ENCODE results near the gene PXK.

The PXK gene

GRCh38 chr3:58464866-58465265 is 132.2 kb downstream of the PXK start:
- Histone ChIP-seq H3K36me3 (ENCODE audit: insufficient read depth, low read length) (no peaks in the 10 kb centered on the region), H3K79me2 (ENCODE audit: insufficient read depth, low read length) (no peaks in the 10 kb centered on the region), H3K9ac (ENCODE audit: low read depth, low read length, poor library complexity, severe bottlenecking) (no peak overlapping the region), H3K9me2 (replicated peaks; ENCODE audit: low read depth, low read length) (no peaks in the 10 kb centered on the region), H3K4me3 (ENCODE audit: low read length, poor library complexity, severe bottlenecking) (no peak overlapping the region), H2AFZ (ENCODE audit: low read length) (no peak overlapping the region), H3K27me3 (ENCODE audit: insufficient read depth, low read length, poor library complexity, severe bottlenecking) (no peaks in the 10 kb centered on the region), H4K20me1 (ENCODE audit: insufficient read depth, low read length, poor library complexity, severe bottlenecking) (no peaks in the 10 kb centered on the region), H3K4me2 (ENCODE audit: low read depth, low read length, poor library complexity, severe bottlenecking) (no peak overlapping the region), H3K4me1 (ENCODE audit: insufficient read depth, low read length, poor library complexity, severe bottlenecking) (no peaks in the 10 kb centered on the region), H3K9me3 (ENCODE audit: insufficient read depth, low read depth, low read length) (no peaks in the 10 kb centered on the region), H3F3A (ENCODE audit: low read depth) (no peaks in the 10 kb centered on the region)
- TF ChIP-seq EZH2phosphoT487 (IDR thresholded peaks at IDR 0.05; ENCODE audit: borderline replicate concordance) (no peak), CTCF (conservative IDR thresholded peaks at IDR 0.05; ENCODE audit: low read length) (no peak)

GRCh38 chr3:58466899-58467563 is 134.3 kb downstream of the PXK start:
- Histone ChIP-seq H2AFZ (ENCODE audit: low read length) (no peak overlapping the region), H3K9me3 (ENCODE audit: insufficient read depth, low read depth, low read length) (no peaks in the 10 kb centered on the region), H3K36me3 (ENCODE audit: insufficient read depth, low read length) (no peaks in the 10 kb centered on the region), H3K4me2 (ENCODE audit: low read depth, low read length, poor library complexity, severe bottlenecking) (no peak overlapping the region), H3K9ac (ENCODE audit: low read depth, low read length, poor library complexity, severe bottlenecking) (no peak overlapping the region), H3K79me2 (ENCODE audit: insufficient read depth, low read length) (no peaks in the 10 kb centered on the region), H3K27me3 (ENCODE audit: insufficient read depth, low read length, poor library complexity, severe bottlenecking) (no peaks in the 10 kb centered on the region), H3K9me2 (replicated peaks; ENCODE audit: low read depth, low read length) (no peaks in the 10 kb centered on the region), H4K20me1 (ENCODE audit: insufficient read depth, low read length, poor library complexity, severe bottlenecking) (no peaks in the 10 kb centered on the region), H3F3A (ENCODE audit: low read depth) (peaks cover 5% of the 10 kb centered on the region; the same call in 1 of the 2 replicates), H3K4me1 (ENCODE audit: insufficient read depth, low read length, poor library complexity, severe bottlenecking) (peaks cover 15% of the 10 kb centered on the region), H3K4me3 (ENCODE audit: low read length, poor library complexity, severe bottlenecking) (no peak overlapping the region)
- TF ChIP-seq EZH2phosphoT487 (IDR thresholded peaks at IDR 0.05; ENCODE audit: borderline replicate concordance) = no peak
- no peak for TF ChIP-seq CTCF (conservative IDR thresholded peaks at IDR 0.05; ENCODE audit: low read length)

- H3K9me2 ChIP-seq (replicated peaks; ENCODE audit: low read depth, low read length) = no peaks in the 10 kb centered on the region
- H3K9ac ChIP-seq (ENCODE audit: low read depth, low read length, poor library complexity, severe bottlenecking) = no peak overlapping the region
- no peaks in the 10 kb centered on the region for H4K20me1 ChIP-seq (ENCODE audit: insufficient read depth, low read length, poor library complexity, severe bottlenecking)
- H3K27me3 ChIP-seq (ENCODE audit: insufficient read depth, low read length, poor library complexity, severe bottlenecking) = no peaks in the 10 kb centered on the region
- no peaks in the 10 kb centered on the region for H3K36me3 ChIP-seq (ENCODE audit: insufficient read depth, low read length)
- H3K79me2 ChIP-seq (ENCODE audit: insufficient read depth, low read length) = no peaks in the 10 kb centered on the region
- H3K4me1 ChIP-seq (ENCODE audit: insufficient read depth, low read length, poor library complexity, severe bottlenecking) = peaks cover 19% of the 10 kb centered on the region
- no peak overlapping the region for H3K4me3 ChIP-seq (ENCODE audit: low read length, poor library complexity, severe bottlenecking)
- no peak overlapping the region for H2AFZ ChIP-seq (ENCODE audit: low read length)
- TF ChIP-seq CTCF (conservative IDR thresholded peaks at IDR 0.05; ENCODE audit: low read length) = no peak
- no peak for TF ChIP-seq EZH2phosphoT487 (IDR thresholded peaks at IDR 0.05; ENCODE audit: borderline replicate concordance)
- H3K9me3 ChIP-seq (ENCODE audit: insufficient read depth, low read depth, low read length) = no peaks in the 10 kb centered on the region
- no peak overlapping the region for H3K4me2 ChIP-seq (ENCODE audit: low read depth, low read length, poor library complexity, severe bottlenecking)
- H3F3A ChIP-seq (ENCODE audit: low read depth) = peaks cover 5% of the 10 kb centered on the region; the same call in 1 of the 2 replicates
Observed at GRCh38 chr3:58469096-58469495, 136.4 kb downstream of the PXK start.

All from Loucy (cell line).